HCT116 (cell line): Measurements from ENCODE around the gene SWAP70. TPM values are rescaled to one million over a fixed set of nuclear protein-coding genes. Genes with fewer than 3 reads are reported as not detected.

Source experiments
- ATAC-seq: fragments of 200-7000 bp; cut with Tn5 transposase; 2 replicates; pipeline ENCODE4 v1.9.1; 2020; ENCODE audit warnings: mild to moderate bottlenecking, moderate library complexity
- BruUV-seq: library from RNA; stranded (reverse); fragments of 400-500 nt; replicated peaks from 2 replicates; lab custom pipeline; 2021; lab: Mats Ljungman, UMichigan
- CTCF ChIA-PET: fragments of 300-600 bp; sonication (Branson Sonifier 250); formaldehyde crosslinking; loops from one replicate; lab custom pipeline; 2021; ENCODE audit warnings: antibody characterized with exemption; lab: Charles Lee
- POLR2A ChIA-PET: fragments of 300-600, 350-600 bp; sonication (Branson Sonifier 250); formaldehyde crosslinking; loops from one replicate; lab custom pipeline; 2021; ENCODE audit warnings: antibody characterized with exemption; lab: Charles Lee
- RAD21 ChIA-PET, 2 experiments: fragments of 300-600 bp; sonication (Branson Sonifier 250); formaldehyde crosslinking; loops; one replicate each; lab custom pipeline; 2023; ENCODE audit warnings: low total read pairs in 2 of 2; ENCODE audit not compliant: uncharacterized antibody in 2 of 2, unreplicated experiment in 2 of 2, low non-redundant PET in 1 of 2; lab: Charles Lee
- DNase-seq: peaks from one replicate; pipeline ENCODE4 v3.0.0-alpha.2; 2010; ENCODE audit warnings: low read depth, low spot score
- H2AFZ ChIP-seq: fragments of 200-600 bp; shearing (Covaris generic), sonication (generic); 2 replicates; pipeline ENCODE4 v1.6.1; 2017; ENCODE audit warnings: low read depth, mixed run types, mixed read lengths, antibody characterized with exemption, low read length; ENCODE audit not compliant: poor library complexity, severe bottlenecking
- H3K27ac ChIP-seq: 2 replicates; pipeline ENCODE4 v1.5.1; 2012; ENCODE audit warnings: low read depth, low read length
- H3K27me3 ChIP-seq: fragments of 200-600 bp; sonication (generic); 2 replicates; pipeline ENCODE4 v1.6.1; 2016; ENCODE audit warnings: mixed run types, low read length, mixed read lengths; ENCODE audit not compliant: insufficient read depth
- H3K36me3 ChIP-seq, 2 experiments: fragments of 200-500 bp in 1 of 2; fragments of 200-600 bp in 1 of 2; sonication (Bioruptor generic) in 1 of 2; sonication (generic) in 1 of 2; 2 replicates each; pipeline versions ENCODE4 v1.5.1 to v1.6.1; 2014 to 2016; ENCODE audit warnings: low read length in 2 of 2, inconsistent platforms in 1 of 2, mixed read lengths in 1 of 2, mixed run types in 1 of 2; ENCODE audit not compliant: insufficient read depth in 2 of 2, control insufficient read depth in 1 of 2
- H3K4me1 ChIP-seq, 2 experiments: fragments of 200-600 bp in 1 of 2; sonication (generic) in 1 of 2; 2 replicates each; pipeline versions ENCODE4 v1.5.1 to v1.6.1; 2012 to 2017; ENCODE audit warnings: low read length in 2 of 2, inconsistent platforms in 1 of 2, mild to moderate bottlenecking in 1 of 2, mixed read lengths in 1 of 2, mixed run types in 1 of 2, moderate library complexity in 1 of 2; ENCODE audit not compliant: insufficient read depth in 2 of 2, control insufficient read depth in 1 of 2
- H3K4me2 ChIP-seq: fragments of 200-600 bp; sonication (generic); 2 replicates; pipeline ENCODE4 v1.6.1; 2017; ENCODE audit warnings: mixed run types, low read length, mixed read lengths
- H3K4me3 ChIP-seq, 2 experiments: fragments of 200-600 bp in 1 of 2; sonication (generic) in 1 of 2; replicated peaks in 1 of 2; 2 replicates each; pipeline ENCODE4 v1.5.1; 2011 to 2016; ENCODE audit warnings: low read length in 2 of 2, control low read depth in 1 of 2, low read depth in 1 of 2, mild to moderate bottlenecking in 1 of 2, mixed read lengths in 1 of 2, mixed run types in 1 of 2
- H3K79me2 ChIP-seq: fragments of 200-600 bp; sonication (generic); 2 replicates; pipeline ENCODE4 v1.6.1; 2017; ENCODE audit warnings: mild to moderate bottlenecking, mixed run types, low read length, moderate library complexity, mixed read lengths; ENCODE audit not compliant: insufficient read depth
- H3K9ac ChIP-seq: fragments of 200-600 bp; sonication (generic); 2 replicates; pipeline ENCODE4 v1.6.1; 2016; ENCODE audit warnings: low read length, mixed read lengths
- H3K9me2 ChIP-seq: fragments of 200-600 bp; sonication (generic), shearing (Covaris generic); 2 replicates; pipeline ENCODE4 v1.6.1; 2017; ENCODE audit warnings: mixed run types, mild to moderate bottlenecking, moderate library complexity; ENCODE audit not compliant: insufficient read depth
- H3K9me3 ChIP-seq, 2 experiments: fragments of 200-500 bp in 1 of 2; fragments of 200-600 bp in 1 of 2; sonication (Bioruptor generic) in 1 of 2; sonication (generic) in 1 of 2; 2 replicates each; pipeline ENCODE4 v1.6.1; 2014 to 2017; ENCODE audit warnings: low read length in 2 of 2, mixed read lengths in 2 of 2, inconsistent platforms in 1 of 2, low read depth in 1 of 2, mild to moderate bottlenecking in 1 of 2, mixed run types in 1 of 2, moderate library complexity in 1 of 2; ENCODE audit not compliant: control insufficient read depth in 1 of 2, insufficient read depth in 1 of 2
- H4K20me1 ChIP-seq: fragments of 200-600 bp; sonication (generic), shearing (Covaris generic); 2 replicates; pipeline ENCODE4 v1.6.1; 2017; ENCODE audit warnings: mixed run types, mild to moderate bottlenecking, moderate library complexity; ENCODE audit not compliant: insufficient read depth
- ATF3 ChIP-seq: IDR thresholded peaks from 2 replicates; pipeline ENCODE4 v1.6.1; 2012
- CEBPB ChIP-seq: IDR thresholded peaks from 2 replicates; pipeline ENCODE4 v1.6.1; 2012; ENCODE audit warnings: low read depth
- ELF1 ChIP-seq: IDR thresholded peaks from 2 replicates; pipeline ENCODE4 v1.6.1; 2012; ENCODE audit warnings: low read depth, borderline replicate concordance
- JUND ChIP-seq: IDR thresholded peaks from 2 replicates; pipeline ENCODE4 v1.6.1; 2012
- TCF7L2 ChIP-seq: IDR thresholded peaks from 2 replicates; pipeline ENCODE4 v1.7.0; 2011; ENCODE audit warnings: borderline replicate concordance, inconsistent platforms; ENCODE audit not compliant: insufficient read depth, insufficient read length; ENCODE audit errors: extremely low read depth
- ZFX ChIP-seq: fragments of 450-650 bp; IDR thresholded peaks from 2 replicates; pipeline ENCODE4 v1.6.1; 2017
- ZNF274 ChIP-seq: fragments of 200-500 bp; sonication (Bioruptor generic); IDR thresholded peaks from 2 replicates; pipeline ENCODE4 v1.6.1; 2014; ENCODE audit warnings: mild to moderate bottlenecking, low read depth, low read length, inconsistent platforms
- intact Hi-C: fragments of 100-400 bp; cut with micrococcal nuclease; formaldehyde crosslinking; loops from 2 replicates; pipeline ENCODE4 v1.10.0; 2022
- total RNA-seq: library from RNA; stranded (reverse); gene quantifications from one replicate; pipeline ENCODE4 v1.2.1, GENCODE V29; 2021; ENCODE audit not compliant: unreplicated experiment
- TF ChIP-seq, protein P1 (sequence below): IDR thresholded peaks from 2 replicates; pipeline ENCODE4 v1.6.1; 2011; ENCODE audit warnings: mild to moderate bottlenecking, low read length, moderate library complexity; ENCODE audit not compliant: insufficient replicate concordance; ENCODE audit errors: extremely low read depth

The SWAP70 gene
- total RNA-seq, 1 experiment from 2014 or later = 20.6 TPM

DNA sequence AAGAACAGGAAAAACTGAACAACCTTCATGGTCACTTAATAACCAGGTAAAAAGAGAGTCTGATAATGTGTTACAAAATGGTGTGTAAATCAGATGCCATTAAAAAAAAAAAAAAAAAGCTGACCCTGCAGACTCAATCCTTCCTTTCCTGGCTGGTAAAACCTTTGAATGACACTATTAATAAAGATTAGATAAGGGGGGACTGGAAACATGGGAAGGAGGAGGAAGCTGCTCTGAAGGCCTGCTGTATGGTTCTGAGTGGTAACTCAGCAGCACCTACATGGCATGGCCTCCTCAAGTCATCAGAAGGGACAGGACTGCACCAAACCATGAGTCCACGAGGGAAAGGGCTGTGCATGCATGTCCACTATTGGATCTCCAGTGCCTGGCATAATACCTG lies 18.0 kb upstream of the SWAP70 start (continued):
- TF ChIP-seq TCF7L2 (no peak), ATF3 (no peak), ZNF274 (no peak), ZFX (no peak)
- TF ChIP-seq, protein P1, sequence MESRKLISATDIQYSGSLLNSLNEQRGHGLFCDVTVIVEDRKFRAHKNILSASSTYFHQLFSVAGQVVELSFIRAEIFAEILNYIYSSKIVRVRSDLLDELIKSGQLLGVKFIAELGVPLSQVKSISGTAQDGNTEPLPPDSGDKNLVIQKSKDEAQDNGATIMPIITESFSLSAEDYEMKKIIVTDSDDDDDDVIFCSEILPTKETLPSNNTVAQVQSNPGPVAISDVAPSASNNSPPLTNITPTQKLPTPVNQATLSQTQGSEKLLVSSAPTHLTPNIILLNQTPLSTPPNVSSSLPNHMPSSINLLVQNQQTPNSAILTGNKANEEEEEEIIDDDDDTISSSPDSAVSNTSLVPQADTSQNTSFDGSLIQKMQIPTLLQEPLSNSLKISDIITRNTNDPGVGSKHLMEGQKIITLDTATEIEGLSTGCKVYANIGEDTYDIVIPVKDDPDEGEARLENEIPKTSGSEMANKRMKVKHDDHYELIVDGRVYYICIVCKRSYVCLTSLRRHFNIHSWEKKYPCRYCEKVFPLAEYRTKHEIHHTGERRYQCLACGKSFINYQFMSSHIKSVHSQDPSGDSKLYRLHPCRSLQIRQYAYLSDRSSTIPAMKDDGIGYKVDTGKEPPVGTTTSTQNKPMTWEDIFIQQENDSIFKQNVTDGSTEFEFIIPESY = no peak

- Histone ChIP-seq H3K27ac (no peak overlapping the region), H3K27me3 (no peaks in the 10 kb centered on the region), H3K4me3 (no peak overlapping the region)
- ATAC-seq = no peak
- TF ChIP-seq ELF1 = no peak
- no peak for TF ChIP-seq CEBPB
- no peak for TF ChIP-seq JUND
- TF ChIP-seq, all 23 proteins: peak for 0
- ChIA-PET RAD21 (no interaction called here), POLR2A (no interaction called here), CTCF (no interaction called here)
- no peaks in the 10 kb centered on the region for H3K9me2 ChIP-seq
- no peaks in the 10 kb centered on the region for H3K9me3 ChIP-seq
- no peaks in the 10 kb centered on the region for H4K20me1 ChIP-seq
- no peaks in the 10 kb centered on the region for H3K4me1 ChIP-seq
- H3K79me2 ChIP-seq = no peaks in the 10 kb centered on the region
- DNase-seq = no peak
- no peak overlapping the region for H3K9ac ChIP-seq
- BruUV-seq = no TSS peak
- no peaks in the 10 kb centered on the region for H3K36me3 ChIP-seq
- no peak overlapping the region for H2AFZ ChIP-seq
- intact Hi-C loops = no loop called here
- no peak overlapping the region for H3K4me2 ChIP-seq
These were observed 17.6 kb upstream of the SWAP70 start for GRCh38 chr11:9646324-9646723.
